ENCODE results near the gene CCND2.

Gene CCND2

GRCh38 chr12:4320853-4321701 is 47.5 kb downstream of the CCND2 start, which contains the start of gene TIGAR:
Gene TIGAR (plus strand): TSS chr12:4321213. CDS start chr12:4321272, 59 bp downstream.
- Histone ChIP-seq H3K9ac (ENCODE audit: low read depth, low read length, poor library complexity, severe bottlenecking) (peak within 1 kb of the TSS; percentile 98), H3K9me2 (replicated peaks; ENCODE audit: low read depth, low read length) (no peaks in the 10 kb centered on the region), H3K4me3 (ENCODE audit: low read length, poor library complexity, severe bottlenecking) (peak within 1 kb of the TSS; percentile 94), H4K20me1 (ENCODE audit: insufficient read depth, low read length, poor library complexity, severe bottlenecking) (no peaks in the 10 kb centered on the region), H3K4me2 (ENCODE audit: low read depth, low read length, poor library complexity, severe bottlenecking) (peak within 1 kb of the TSS; percentile 76), H2AFZ (ENCODE audit: low read length) (peak within 1 kb of the TSS; percentile 91), H3K9me3 (ENCODE audit: insufficient read depth, low read depth, low read length) (no peaks in the 10 kb centered on the region), H3K79me2 (ENCODE audit: insufficient read depth, low read length) (peaks cover 35% of the 10 kb centered on the region), H3K4me1 (ENCODE audit: insufficient read depth, low read length, poor library complexity, severe bottlenecking) (peaks cover 23% of the 10 kb centered on the region), H3F3A (ENCODE audit: low read depth) (no peaks in the 10 kb centered on the region), H3K36me3 (ENCODE audit: insufficient read depth, low read length) (no peaks in the 10 kb centered on the region), H3K27me3 (ENCODE audit: insufficient read depth, low read length, poor library complexity, severe bottlenecking) (no peaks in the 10 kb centered on the region)
- TF ChIP-seq CTCF (conservative IDR thresholded peaks at IDR 0.05; ENCODE audit: low read length) (no peak), EZH2phosphoT487 (IDR thresholded peaks at IDR 0.05; ENCODE audit: borderline replicate concordance) (no peak)

- Histone ChIP-seq H3K4me1 (ENCODE audit: insufficient read depth, low read length, poor library complexity, severe bottlenecking) (peaks cover 23% of the 10 kb centered on the region), H3K9me2 (replicated peaks; ENCODE audit: low read depth, low read length) (no peaks in the 10 kb centered on the region), H3F3A (ENCODE audit: low read depth) (no peaks in the 10 kb centered on the region), H3K4me2 (ENCODE audit: low read depth, low read length, poor library complexity, severe bottlenecking) (peak overlapping the region; percentile 65), H3K9me3 (ENCODE audit: insufficient read depth, low read depth, low read length) (no peaks in the 10 kb centered on the region), H3K9ac (ENCODE audit: low read depth, low read length, poor library complexity, severe bottlenecking) (peak overlapping the region; percentile 98), H2AFZ (ENCODE audit: low read length) (no peak overlapping the region), H3K27me3 (ENCODE audit: insufficient read depth, low read length, poor library complexity, severe bottlenecking) (no peaks in the 10 kb centered on the region), H3K36me3 (ENCODE audit: insufficient read depth, low read length) (no peaks in the 10 kb centered on the region), H4K20me1 (ENCODE audit: insufficient read depth, low read length, poor library complexity, severe bottlenecking) (no peaks in the 10 kb centered on the region), H3K4me3 (ENCODE audit: low read length, poor library complexity, severe bottlenecking) (peak overlapping the region; percentile 94), H3K79me2 (ENCODE audit: insufficient read depth, low read length) (peaks cover 43% of the 10 kb centered on the region)
- TF ChIP-seq EZH2phosphoT487 (IDR thresholded peaks at IDR 0.05; ENCODE audit: borderline replicate concordance) (no peak), CTCF (conservative IDR thresholded peaks at IDR 0.05; ENCODE audit: low read length) (no peak)
Measured at GRCh38 chr12:4322726-4323125, 49.2 kb downstream of the CCND2 start.

Measured in Loucy (cell line).